Lower lobe of right lung (tissue), 2 donors: ENCODE measurements around the gene DOCK4. TPM values are rescaled to one million over a fixed set of nuclear protein-coding genes. Genes with fewer than 3 reads are reported as not detected.

Experiments
- ATAC-seq, 2 donors: fragments of 200-7000 bp; cut with Tn5 transposase; one replicate each; pipeline ENCODE4 v1.9.1; 2020 to 2022; ENCODE audit warnings: mild to moderate bottlenecking in 2 of 2, moderate library complexity in 2 of 2
- DNase-seq: peaks from one replicate; pipeline ENCODE4 v3.0.0-alpha.2; 2020
- H3K27ac ChIP-seq: fragments of 200-600 bp; one replicate; pipeline ENCODE4 v1.8.0; 2022
- H3K27me3 ChIP-seq: fragments of 200-600 bp; one replicate; pipeline ENCODE4 v1.8.0; 2022; ENCODE audit warnings: low read depth
- H3K36me3 ChIP-seq: fragments of 200-600 bp; one replicate; pipeline ENCODE4 v1.8.0; 2022; ENCODE audit warnings: mild to moderate bottlenecking
- H3K4me1 ChIP-seq: fragments of 200-600 bp; one replicate; pipeline ENCODE4 v1.8.0; 2022
- H3K4me3 ChIP-seq: fragments of 200-600 bp; one replicate; pipeline ENCODE4 v1.8.0; 2022; ENCODE audit warnings: mild to moderate bottlenecking
- H3K9me3 ChIP-seq: fragments of 200-600 bp; one replicate; pipeline ENCODE4 v1.8.0; 2022
- CTCF ChIP-seq: fragments of 200-600 bp; IDR thresholded peaks from one replicate; pipeline ENCODE4 v1.8.0; 2022; ENCODE audit warnings: antibody characterized with exemption, mild to moderate bottlenecking
- intact Hi-C: fragments of 100-400 bp; cut with DNase I; formaldehyde crosslinking; loops from one replicate; pipeline ENCODE4 v1.11.0; 2022
- total RNA-seq: library from RNA; stranded (reverse); fragmentation: NEBNext Ultra II Directional; extraction: Animal tissue kit (Norgen Biotek cat#: 25700); gene quantifications from one replicate; pipeline ENCODE4 v1.2.1, GENCODE V29; 2021
- donor health status: DM: no; HTN: yes; CAD: no; lungs with severe emphysema.

Gene DOCK4
- total RNA-seq, 1 donor from 2014 or later = 78.5 TPM

- ATAC-seq (no peak), DNase-seq (no peak)
- H3K9me3 ChIP-seq = no peaks in the 10 kb centered on the region
- H3K36me3 ChIP-seq = no peaks in the 10 kb centered on the region
- H3K27ac ChIP-seq = no peak overlapping the region
- H3K4me3 ChIP-seq = no peak overlapping the region
- no peak for TF ChIP-seq CTCF
- no peaks in the 10 kb centered on the region for H3K27me3 ChIP-seq
- H3K4me1 ChIP-seq = peaks cover 54% of the 10 kb centered on the region
- intact Hi-C loops = no loop called here
These were observed 117.6 kb downstream of the DOCK4 start for GRCh38 chr7:112088484-112089016.

- DNase-seq (no peak), ATAC-seq (peak in 1 of 2 donors; percentile 14)
- Histone ChIP-seq H3K27me3 (no peaks in the 10 kb centered on the region), H3K4me3 (no peak overlapping the region), H3K9me3 (no peaks in the 10 kb centered on the region), H3K27ac (no peak overlapping the region), H3K36me3 (no peaks in the 10 kb centered on the region), H3K4me1 (peaks cover 57% of the 10 kb centered on the region)
- TF ChIP-seq CTCF = no peak
- intact Hi-C loops = no loop called here
These were observed 119.5 kb downstream of the DOCK4 start for GRCh38 chr7:112086496-112087254.

- Histone ChIP-seq H3K9me3 (no peaks in the 10 kb centered on the region), H3K27ac (peak overlapping the region; percentile 54), H3K27me3 (no peaks in the 10 kb centered on the region), H3K4me3 (no peak overlapping the region), H3K4me1 (peaks cover 60% of the 10 kb centered on the region), H3K36me3 (no peaks in the 10 kb centered on the region)
- intact Hi-C loops = no loop called here
- TF ChIP-seq CTCF = no peak
- DNase-seq (peak; percentile 51), ATAC-seq (peak; percentile 27 to 42)
These were observed 121.7 kb downstream of the DOCK4 start for GRCh38 chr7:112084520-112084971.

- no peaks in the 10 kb centered on the region for H3K9me3 ChIP-seq
- peaks cover 67% of the 10 kb centered on the region for H3K4me1 ChIP-seq
- no peak for TF ChIP-seq CTCF
- DNase-seq (no peak), ATAC-seq (no peak)
- intact Hi-C loops = no loop called here
- H3K4me3 ChIP-seq = no peak overlapping the region
- peak overlapping the region; percentile 54 for H3K27ac ChIP-seq
- no peaks in the 10 kb centered on the region for H3K27me3 ChIP-seq
- no peaks in the 10 kb centered on the region for H3K36me3 ChIP-seq
These were observed 122.3 kb downstream of the DOCK4 start for GRCh38 chr7:112083776-112084355.

- Histone ChIP-seq H3K36me3 (no peaks in the 10 kb centered on the region), H3K27ac (peak overlapping the region; percentile 78), H3K27me3 (no peaks in the 10 kb centered on the region), H3K9me3 (no peaks in the 10 kb centered on the region), H3K4me3 (no peak overlapping the region), H3K4me1 (peaks cover 57% of the 10 kb centered on the region)
- DNase-seq (no peak), ATAC-seq (no peak)
- no peak for TF ChIP-seq CTCF
- intact Hi-C loops = no loop called here
These were observed 123.9 kb downstream of the DOCK4 start for GRCh38 chr7:112082306-112082705.
